ENCODE results near the gene CELF2.

- no peak for TF ChIP-seq KAT7 (CRISPR knock-in tag; IDR thresholded peaks at IDR 0.05; ENCODE audit: borderline replicate concordance)
- no peak for TF ChIP-seq NR2C2 (CRISPR knock-in tag; IDR thresholded peaks at IDR 0.05)
- TF ChIP-seq NR2C2 (tag; IDR thresholded peaks at IDR 0.05): no peak
- no peak for TF ChIP-seq POLR3A (IDR thresholded peaks at IDR 0.05; ENCODE audit: borderline replicate concordance, extremely low read depth, insufficient read depth, insufficient read length)
- no peak for TF ChIP-seq HDAC2 (IDR thresholded peaks at IDR 0.05)
- no peak for TF ChIP-seq SP1 (CRISPR knock-in tag; IDR thresholded peaks at IDR 0.05)
- TF ChIP-seq EP300 (IDR thresholded peaks at IDR 0.05; ENCODE audit: low read length): no peak
- TF ChIP-seq POLR2AphosphoS5 (IDR thresholded peaks at IDR 0.05; ENCODE audit: control insufficient read depth, insufficient read depth, low read depth, low read length): no peak
- TF ChIP-seq MYBL2 (IDR thresholded peaks at IDR 0.05; ENCODE audit: low read depth): no peak
- no peak for TF ChIP-seq MYBL2 (CRISPR knock-in tag; IDR thresholded peaks at IDR 0.05; ENCODE audit: borderline replicate concordance)
- TF ChIP-seq CTCF (IDR thresholded peaks at IDR 0.05 in 2 of 3, conservative IDR thresholded peaks at IDR 0.05 in 1 of 3; ENCODE audit: insufficient read depth in 2 of 3, low read depth in 1 of 3, low read length in 3 of 3): no peak
- TF ChIP-seq ZBTB26 (CRISPR knock-in tag; IDR thresholded peaks at IDR 0.05): no peak
- TF ChIP-seq ZNF263 (CRISPR knock-in tag; IDR thresholded peaks at IDR 0.05; ENCODE audit: borderline replicate concordance): no peak
- no peak for TF ChIP-seq MAFG (tag; conservative IDR thresholded peaks at IDR 0.05)
- no peak for TF ChIP-seq RFX5 (IDR thresholded peaks at IDR 0.05; ENCODE audit: low read depth, low read length)
Measured at GRCh38 chr10:11002485-11002884, 15.2 kb upstream of the CELF2 start.

Data from K562 (cell line).